Fibroblast of villous mesenchyme (primary cell): ENCODE data around the gene RNF168. TPM values are rescaled to one million over a fixed set of nuclear protein-coding genes. Genes with fewer than 3 reads are reported as not detected.
A peak's percentile ranks its signal among the peaks of the same experiment; 100 is the strongest.
"Not testable (repeated sequence)": the region's sequence is repeated elsewhere in the genome, so short reads cannot be mapped to it uniquely, and the experiment has no call there.

ENCODE experiments used
- DNase-seq: peaks from one replicate; pipeline ENCODE4 v3.0.0-alpha.2; 2010; ENCODE audit warnings: low read depth
- H3K4me3 ChIP-seq: 2 replicates; pipeline ENCODE4 v1.5.1; 2011; ENCODE audit warnings: low read depth, mild to moderate bottlenecking, low read length
- total RNA-seq: library from RNA; depleted of rRNA; stranded (reverse); fragments of >200 nt; gene quantifications from 2 replicates; pipeline ENCODE4 v1.2.3, GENCODE V29; 2012
- TF ChIP-seq, protein P1 (sequence below): IDR thresholded peaks from 2 replicates; pipeline ENCODE4 v1.5.1; 2012; ENCODE audit warnings: low read depth, mild to moderate bottlenecking, low read length; ENCODE audit not compliant: insufficient read depth

The RNF168 gene
- total RNA-seq, 1 donor = 22.5 TPM

DNA sequence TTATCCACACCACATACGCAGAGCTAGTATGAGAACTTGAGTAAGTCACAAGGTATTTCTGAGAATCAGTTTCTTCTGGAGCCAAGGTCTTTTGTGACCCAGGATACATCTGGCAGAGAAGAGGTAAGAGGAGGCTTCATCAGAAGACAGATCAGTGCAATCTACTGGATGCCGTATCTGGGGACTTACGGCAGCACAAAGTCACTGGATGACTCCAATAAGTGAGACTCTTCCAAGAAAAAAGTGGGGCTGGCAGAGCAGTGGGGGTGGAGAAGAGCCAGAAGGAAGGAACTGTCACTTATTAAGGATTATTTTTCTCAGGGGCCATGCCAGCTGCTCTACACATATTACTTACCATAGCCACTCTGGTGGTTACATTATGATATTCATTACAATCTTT is 39.8 kb downstream of the RNF168 start:
- no peak overlapping the region for H3K4me3 ChIP-seq
- TF ChIP-seq, protein P1, sequence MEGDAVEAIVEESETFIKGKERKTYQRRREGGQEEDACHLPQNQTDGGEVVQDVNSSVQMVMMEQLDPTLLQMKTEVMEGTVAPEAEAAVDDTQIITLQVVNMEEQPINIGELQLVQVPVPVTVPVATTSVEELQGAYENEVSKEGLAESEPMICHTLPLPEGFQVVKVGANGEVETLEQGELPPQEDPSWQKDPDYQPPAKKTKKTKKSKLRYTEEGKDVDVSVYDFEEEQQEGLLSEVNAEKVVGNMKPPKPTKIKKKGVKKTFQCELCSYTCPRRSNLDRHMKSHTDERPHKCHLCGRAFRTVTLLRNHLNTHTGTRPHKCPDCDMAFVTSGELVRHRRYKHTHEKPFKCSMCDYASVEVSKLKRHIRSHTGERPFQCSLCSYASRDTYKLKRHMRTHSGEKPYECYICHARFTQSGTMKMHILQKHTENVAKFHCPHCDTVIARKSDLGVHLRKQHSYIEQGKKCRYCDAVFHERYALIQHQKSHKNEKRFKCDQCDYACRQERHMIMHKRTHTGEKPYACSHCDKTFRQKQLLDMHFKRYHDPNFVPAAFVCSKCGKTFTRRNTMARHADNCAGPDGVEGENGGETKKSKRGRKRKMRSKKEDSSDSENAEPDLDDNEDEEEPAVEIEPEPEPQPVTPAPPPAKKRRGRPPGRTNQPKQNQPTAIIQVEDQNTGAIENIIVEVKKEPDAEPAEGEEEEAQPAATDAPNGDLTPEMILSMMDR = no peak
- no peak for DNase-seq

DNA sequence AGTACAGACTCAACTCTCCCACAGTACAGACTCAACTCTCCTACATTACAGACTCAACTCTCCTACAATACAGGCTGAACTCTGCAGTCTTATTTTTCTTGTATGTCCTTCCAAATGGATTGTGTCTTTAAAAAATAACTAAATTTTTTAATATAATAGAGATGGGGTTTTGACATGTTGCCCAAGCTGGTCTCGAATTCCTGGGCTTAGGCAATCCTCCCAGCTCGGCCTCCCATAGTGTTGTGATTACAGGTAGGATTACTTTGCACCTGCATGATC is 40.2 kb downstream of the RNF168 start:
- H3K4me3 ChIP-seq = no peak overlapping the region
- DNase-seq = no peak
- TF ChIP-seq, protein P1 = no peak

DNA sequence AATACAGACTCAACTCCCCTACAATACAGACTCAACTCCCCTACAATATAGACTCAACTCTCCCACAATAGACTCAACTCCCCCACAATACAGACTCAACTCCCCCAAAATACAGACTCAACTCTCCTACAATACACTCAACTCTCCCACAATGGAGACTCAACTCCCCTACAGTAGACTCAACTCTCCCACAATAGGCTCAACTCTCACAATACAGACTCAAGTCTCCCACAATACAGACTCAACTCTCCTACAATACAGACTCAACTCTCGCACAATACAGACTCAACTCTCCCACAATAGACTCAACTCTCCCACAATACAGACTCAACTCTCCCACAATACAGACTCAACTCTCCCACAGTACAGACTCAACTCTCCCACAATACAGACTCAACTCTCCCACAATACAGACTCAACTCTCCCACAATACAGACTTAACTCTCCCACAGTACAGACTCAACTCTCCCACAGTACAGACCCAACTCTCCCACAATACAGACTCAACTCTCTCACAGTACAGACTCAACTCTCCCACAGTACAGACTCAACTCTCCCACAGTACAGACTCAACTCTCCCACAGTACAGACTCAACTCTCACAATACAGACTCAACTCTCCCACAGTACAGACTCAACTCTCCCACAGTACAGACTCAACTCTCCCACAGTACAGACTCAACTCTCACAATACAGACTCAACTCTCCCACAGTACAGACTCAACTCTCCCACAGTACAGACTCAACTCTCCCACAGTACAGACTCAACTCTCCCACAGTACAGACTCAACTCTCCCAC is 40.7 kb downstream of the RNF168 start:
- DNase-seq, H3K4me3 ChIP-seq: not testable (repeated sequence)

DNA sequence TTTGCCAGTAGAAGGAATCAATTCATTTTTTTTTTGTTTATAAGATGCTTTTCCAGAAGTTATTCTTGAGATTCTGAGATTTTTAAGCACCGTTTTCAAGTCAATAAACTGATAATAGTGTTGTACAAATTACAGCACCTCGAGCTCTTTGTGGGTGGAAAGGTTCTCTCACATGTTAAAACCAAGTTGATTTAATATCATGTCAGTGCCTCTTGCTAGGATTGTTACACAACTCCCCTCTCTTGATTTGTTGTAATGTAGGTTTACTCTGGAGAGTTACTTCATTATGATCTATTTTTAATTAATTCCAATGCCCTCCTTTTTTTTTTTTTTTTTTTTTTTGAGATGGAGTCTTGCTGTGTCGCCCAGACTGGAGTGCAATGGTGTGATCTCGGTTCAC is 45.5 kb downstream of the RNF168 start:
- TF ChIP-seq, protein P1 = no peak
- H3K4me3 ChIP-seq = no peak overlapping the region
- no peak for DNase-seq

DNA sequence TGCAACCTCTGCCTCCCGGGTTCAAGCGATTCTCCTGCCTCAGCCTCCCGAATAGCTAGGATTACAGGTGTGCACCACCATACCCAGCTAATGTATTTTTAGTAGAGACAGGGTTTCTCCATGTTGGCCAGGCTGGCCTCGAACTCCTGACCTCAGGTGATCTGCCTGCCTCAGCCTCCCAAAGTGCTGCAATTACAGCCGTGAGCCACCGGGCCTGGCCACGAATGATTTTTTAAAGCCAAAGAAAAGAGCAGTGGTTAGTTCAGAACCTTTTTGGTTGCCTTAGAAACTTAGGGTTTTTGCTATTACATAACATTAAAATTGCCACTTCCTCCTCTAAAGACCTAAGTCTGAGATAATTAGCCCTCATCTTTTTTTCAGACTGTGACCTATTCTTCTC is 46.1 kb downstream of the RNF168 start:
- DNase-seq, H3K4me3 ChIP-seq: not testable (repeated sequence)

DNA sequence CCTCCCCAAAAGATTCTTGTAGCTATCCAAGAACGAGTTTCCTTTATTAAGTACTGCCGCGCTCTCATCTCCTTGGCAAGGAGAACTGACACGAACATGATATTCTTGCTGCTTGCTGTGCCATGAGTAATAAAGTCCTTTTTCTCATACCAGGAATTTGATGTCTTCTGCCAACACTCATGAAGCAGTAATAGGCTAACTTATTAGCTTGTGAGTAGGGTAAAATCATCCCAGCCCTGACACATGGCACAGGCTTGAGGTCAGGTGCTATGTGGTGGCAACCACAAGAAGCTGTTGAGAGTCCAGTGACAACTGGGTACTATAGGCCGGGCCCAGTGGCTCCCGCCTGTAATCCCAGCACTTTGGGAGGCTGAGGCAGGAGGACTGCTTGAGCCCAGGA is 48.6 kb downstream of the RNF168 start:
- TF ChIP-seq, protein P1 = no peak
- DNase-seq = no peak
- H3K4me3 ChIP-seq = no peak overlapping the region

DNA sequence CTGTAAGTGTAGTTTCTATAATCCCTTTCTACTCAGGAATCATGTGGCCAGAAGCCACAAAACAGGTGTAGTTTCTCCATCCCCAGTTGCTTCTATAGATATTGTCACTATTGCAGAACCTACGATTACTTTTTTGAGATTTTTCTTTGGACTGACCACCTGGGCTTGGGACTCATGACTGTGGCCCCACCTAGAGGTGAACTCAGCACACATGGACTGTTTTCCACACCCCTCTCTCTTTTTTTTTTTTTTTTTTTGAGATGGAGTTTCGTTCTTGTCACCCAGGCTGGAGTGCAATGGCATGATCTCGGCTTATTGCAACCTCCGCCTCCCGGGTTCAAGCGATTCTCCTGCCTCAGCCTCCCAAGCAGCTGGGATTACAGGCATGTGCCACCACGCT is 58.2 kb downstream of the RNF168 start:
- not testable (repeated sequence) for DNase-seq, H3K4me3 ChIP-seq
- TF ChIP-seq, protein P1 = peak; percentile 20

DNA sequence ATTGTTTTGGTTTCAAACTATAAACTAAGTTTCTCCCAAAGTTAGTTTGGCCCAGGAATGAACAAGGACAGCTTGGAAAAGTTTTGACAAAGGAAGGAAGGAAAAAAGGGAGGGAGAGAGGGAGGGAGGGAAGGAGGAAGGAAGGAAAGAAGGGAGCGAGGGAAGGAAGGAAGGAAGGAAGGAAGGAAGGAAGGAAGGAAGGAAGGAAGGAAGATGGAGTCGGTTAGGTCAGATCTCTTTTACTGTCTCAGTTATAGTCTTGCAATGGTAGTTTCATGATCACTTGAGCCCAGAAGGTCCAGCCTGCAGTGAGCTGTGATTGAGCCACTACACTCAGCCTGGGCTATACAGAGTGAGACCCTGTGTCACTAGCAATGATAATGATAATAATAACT is 59.1 kb downstream of the RNF168 start:
- H3K4me3 ChIP-seq = no peak overlapping the region
- TF ChIP-seq, protein P1 = no peak
- DNase-seq = no peak
